Renal cortical epithelial cell (primary cell): ENCODE results near the gene PANX3. TPM values are rescaled to one million over a fixed set of nuclear protein-coding genes. Genes with fewer than 3 reads are reported as not detected.

ENCODE experiments used
- DNase-seq: peaks from one replicate; pipeline ENCODE4 v3.0.0-alpha.2; 2011; ENCODE audit warnings: low read depth
- total RNA-seq: library from RNA; depleted of rRNA; stranded (reverse); fragments of >200 nt; gene quantifications from 2 replicates; pipeline ENCODE4 v1.2.3, GENCODE V29; 2014

PANX3 gene
- total RNA-seq, 1 donor from 2014 or later = not detected

DNA sequence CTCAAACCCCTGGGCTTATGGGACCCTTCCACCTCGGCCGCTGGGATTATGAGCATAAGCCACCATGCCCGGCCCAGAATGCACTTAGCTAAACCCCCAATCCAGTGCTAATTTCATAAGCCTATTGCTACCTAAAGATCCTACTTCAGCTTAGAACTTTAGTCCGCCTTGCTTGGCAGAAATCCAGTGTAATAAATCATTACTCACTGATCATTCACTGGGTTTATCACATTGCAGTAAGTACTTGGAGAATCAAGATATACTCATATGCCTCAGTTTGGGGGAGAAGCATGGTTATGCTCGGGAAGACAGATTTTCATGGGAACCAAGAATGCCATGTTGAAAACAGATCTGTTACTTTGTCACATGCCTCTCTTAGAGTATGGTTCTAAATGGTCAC, 7.6 kb downstream of the PANX3 start:
- no peak for DNase-seq

DNA sequence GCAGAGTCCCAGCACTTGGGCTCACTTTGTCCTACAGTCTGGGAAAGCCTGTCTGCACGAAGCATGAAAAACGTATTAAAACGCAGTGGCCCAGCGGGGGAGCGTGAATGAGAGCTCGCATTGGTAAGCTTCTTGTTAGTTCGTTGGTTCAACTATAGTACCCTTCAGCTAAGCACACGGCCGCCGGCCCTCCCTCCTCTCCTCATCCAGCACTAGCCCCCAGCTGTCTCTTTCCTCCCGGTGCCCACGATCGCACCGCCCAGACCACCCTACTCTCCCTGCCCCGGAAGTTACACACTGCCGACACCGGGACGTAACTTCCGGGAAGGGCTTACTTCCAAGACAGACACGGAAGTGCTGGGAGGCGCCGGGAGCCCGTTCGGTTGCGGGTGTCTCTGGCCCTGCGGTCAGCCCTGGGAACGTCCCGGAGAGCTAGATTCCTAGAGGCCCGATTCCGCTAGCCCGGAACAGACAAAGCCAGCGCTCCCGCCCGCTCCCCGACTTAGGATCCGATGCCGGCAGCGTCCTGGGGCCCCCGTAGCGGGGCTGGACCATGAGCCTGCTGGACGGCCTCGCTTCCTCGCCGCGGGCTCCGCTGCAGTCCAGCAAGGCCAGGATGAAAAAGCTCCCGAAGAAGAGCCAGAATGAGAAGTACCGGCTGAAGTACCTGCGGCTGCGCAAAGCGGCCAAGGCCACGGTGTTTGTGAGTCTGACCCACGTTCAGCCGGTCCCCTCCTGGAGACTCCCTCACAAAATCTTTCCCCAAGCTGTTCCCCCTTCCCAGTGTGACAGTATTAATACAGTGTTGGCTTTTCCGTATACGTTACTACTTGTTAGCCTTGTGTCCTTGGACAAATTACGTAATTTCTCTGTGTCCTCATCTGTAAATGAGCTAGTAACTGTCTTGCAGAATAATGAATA, 11.6 kb downstream of the PANX3 start, which contains the start of gene TBRG1:
Gene TBRG1 (plus strand): TSS at position 334 of the 921 bp plus-strand sequence. CDS start 220 bp downstream, at position 554.
- DNase-seq = peak; percentile 84

DNA sequence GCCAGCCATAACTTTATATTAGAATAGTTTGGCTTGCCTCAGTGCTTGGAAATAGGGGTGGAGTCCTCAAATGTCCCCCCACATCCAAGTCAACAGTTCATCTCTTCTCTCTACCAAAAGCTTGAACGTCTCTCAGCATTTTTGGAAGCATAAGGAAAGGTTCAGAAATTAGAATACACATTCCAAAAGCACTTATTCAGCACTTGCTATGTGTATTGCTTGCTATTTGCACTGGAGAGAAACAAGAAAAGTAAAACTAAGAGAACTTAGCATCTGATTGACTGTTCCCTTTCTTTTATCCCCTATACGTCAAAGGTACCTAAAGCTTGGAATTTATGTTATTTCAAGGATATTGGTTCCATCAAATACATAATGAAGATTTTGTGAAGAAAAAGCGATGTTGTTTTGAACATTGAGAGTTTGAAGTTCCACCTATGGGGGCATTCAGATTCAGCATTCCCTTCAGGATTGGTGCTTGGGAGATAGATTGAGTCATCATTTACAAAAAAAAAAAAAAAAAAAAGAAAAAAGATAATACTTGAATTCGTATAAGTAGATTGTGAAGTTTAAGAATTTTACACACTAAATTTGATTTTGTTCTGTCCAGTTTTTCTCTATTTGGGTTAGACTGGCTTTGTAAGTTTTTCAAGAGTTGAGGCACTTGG, 12.8 kb downstream of the PANX3 start:
- DNase-seq = peak; percentile 17

DNA sequence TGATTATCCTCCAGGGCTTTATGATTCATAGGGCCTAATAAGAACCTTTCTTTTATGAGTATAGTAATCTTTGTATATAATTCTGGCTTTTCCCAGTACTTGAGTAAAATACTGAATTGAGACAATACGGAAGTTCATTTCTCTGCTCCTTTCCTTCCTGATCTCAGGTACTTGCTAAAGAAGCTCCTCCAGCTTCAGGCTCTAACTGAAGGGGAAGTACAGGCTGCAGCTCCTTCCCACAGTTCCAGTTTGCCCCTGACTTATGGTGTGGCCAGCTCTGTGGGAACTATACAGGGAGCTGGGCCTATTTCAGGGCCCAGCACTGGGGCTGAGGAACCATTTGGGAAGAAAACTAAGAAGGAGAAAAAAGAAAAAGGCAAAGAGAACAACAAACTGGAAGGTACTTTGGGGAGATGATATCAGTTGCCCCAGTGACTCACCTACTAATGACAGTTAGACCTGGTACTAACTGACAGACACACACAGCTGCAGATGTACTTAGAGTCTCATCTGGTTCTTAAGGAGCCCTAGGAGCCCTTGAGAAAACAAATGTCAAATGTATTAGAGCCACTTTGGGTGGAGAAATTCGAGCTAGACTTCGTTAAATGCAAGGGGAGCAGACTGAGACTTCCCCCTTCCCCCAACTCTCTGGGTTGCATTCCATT, 14.4 kb downstream of the PANX3 start:
- DNase-seq = no peak

DNA sequence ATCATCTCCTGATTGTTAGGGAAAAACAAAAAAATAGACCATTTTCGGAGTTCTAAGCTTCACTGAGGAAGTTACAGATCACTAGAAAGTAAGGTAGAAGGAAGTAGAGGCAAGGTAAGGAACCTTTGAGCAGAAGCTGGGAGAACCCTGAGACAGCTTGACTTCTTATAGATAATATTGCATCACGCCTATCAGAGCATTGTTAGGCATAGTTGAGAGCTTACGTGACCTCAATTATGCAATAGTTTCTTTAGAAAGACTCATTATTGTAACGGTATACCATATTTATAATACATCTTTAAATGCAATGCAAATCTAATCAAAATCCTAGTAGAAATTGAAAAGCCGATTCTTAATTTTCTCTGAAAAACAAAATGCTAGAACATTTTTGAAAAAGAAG, 16.3 kb downstream of the PANX3 start:
- DNase-seq = no peak

DNA sequence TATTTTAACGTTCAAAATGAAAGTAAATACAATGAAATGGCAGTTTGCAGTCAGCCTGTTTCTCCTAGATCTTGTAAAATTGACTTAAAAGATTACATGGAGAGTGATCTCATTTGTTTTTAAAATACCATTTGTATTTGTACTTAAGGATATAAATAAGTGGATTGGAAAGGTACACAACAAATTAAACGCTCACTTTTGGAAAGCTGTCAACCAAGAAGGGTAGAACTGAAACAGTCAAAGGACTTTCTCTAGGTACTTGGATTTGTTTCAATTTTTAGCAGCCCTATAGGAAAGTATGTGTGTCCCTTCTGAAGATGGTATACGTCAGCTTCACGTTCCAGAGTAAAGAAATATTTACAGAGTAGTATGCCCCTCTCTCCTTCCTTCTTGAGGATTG, 18.7 kb downstream of the PANX3 start:
- no peak for DNase-seq

DNA sequence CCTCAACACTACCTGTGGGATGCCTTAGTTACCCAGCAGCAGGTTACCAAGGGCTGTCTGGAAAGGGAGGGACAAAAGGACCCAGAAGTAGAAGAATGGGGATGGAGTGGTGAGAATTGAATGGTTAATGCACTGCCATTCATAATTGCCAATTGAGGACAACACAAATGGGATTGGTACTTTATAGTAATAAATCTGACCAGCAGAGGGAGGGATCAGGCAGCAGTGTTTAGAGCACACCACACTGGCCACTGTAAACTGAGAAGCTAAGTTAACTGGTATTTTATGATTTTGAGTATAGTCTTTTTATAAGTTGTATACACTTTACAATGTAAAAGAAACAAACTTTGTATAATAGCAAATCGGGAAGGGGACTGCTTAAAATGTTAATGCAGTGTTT, 22.1 kb downstream of the PANX3 start:
- no peak for DNase-seq

DNA sequence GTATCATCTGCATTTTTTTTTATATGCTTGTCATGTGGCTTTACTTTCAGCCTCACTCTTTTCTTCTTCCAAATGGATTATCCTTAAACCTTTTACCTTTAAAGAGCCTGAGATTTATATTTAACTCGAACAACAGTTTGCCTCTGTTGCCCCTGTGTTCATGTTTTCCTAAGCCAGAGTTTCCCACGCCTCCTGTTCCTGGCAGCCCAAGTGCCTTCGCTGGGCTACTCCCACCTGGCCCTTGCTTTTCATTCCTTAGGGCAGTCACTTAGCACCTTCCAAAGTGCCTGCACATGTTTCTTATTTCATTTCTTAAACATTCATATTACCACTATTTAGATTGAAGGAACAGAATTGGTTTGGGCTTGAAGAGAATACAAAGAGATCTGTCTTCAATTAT, 24.7 kb downstream of the PANX3 start:
- DNase-seq = peak; percentile 15

DNA sequence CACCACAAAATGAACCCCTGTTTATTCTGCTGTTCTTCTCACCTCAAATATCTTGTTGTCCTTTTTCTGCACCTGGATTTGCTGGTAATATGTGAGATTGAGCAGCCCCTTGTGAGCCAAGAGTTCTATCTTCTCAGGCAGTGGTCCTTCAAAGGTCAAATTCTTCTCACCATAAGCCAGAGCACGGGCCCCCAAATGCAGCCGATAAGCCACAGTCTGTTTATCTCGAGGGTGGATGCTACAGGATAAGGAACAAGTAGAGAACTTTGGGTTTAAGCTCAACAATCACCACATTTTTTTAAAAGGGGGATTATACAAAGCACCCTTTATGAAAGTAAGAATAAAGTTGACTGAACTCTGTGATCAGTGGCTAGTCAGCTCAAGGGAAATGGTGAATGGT, 27.3 kb downstream of the PANX3 start:
- DNase-seq = no peak

DNA sequence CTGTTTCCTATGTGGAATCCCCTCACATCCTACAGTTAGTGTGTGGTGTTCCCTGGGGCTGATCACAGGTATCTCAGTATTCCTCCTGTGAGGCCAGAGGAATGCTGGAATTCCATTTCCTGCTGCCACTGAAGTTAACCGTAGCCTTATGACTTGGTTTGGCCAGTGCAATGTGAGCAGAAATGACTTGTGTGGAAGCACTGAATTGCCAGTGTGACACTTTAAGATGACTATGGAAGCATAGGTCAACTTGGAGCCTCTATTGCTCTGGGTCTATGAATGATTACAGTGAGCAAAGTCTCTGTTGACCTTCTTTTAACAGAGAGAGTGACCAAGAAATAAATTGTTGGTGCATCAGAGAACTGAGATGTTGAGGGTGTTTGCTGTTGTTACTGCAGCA, 28.0 kb downstream of the PANX3 start:
- DNase-seq = no peak

DNA sequence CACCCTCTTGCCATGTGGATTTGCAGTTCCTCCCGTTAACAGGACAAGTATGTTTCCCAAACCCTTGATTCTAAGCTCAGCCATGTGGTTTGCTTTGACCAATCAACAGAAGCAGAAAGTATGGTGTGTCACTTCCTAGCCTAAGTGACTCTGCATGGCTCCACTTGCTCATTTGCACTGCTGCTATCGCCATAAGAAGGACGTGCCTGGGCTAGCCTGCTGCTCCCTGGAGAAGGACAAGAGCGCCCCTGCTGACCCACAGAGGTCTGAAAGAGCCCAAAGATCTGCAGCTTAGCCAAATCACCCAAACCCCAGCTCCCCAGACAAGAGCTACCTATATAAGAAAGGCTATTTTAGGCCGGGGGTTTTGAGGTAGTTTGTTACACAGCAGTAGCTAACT, 29.4 kb downstream of the PANX3 start:
- DNase-seq = no peak

DNA sequence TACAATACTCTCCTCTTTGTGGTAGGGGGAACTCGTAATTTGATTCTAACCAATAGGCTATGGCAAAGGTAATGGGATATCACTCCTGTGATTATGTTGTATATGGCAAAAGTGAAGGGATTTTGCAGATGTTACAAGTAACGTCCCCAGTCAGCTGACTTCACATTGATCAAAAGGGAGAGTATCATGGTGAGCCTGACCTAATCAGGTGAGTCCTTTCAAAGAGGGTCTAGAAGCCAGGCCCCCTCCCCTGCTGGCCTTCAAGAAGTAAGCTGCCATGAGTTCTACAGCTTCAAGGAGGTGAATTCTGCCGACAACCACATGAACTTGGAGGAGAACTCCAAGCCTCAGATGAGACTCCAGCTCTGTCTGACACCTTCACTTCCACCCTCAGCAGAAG, 31.4 kb downstream of the PANX3 start:
- no peak for DNase-seq

DNA sequence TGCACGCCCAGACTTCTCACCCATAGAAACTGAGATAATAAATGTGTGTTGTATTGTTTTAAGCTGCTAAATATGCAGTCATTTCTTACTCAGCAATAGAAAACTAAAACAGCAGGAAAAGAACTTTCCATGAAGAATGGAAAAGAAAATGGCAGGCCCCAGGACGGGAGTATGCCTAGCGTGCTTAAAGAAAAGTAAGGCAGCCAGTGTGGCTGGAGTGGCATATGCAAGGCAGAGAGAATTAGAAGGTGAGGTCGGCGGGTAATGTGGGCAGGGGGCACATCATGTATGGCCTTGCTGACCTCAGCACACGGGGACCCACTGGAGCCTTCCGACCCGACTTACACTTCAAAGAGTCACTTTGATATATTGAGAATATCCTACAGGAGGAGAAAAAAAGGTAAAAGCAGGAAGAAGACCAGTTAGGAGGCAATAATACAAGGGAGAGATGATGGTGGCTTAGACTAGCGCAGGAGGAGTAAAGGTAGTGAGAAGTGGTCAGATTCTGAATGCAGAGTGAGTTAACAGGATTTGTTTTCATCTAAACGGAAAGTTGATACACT, 31.9 kb downstream of the PANX3 start:
- DNase-seq = no peak

DNA sequence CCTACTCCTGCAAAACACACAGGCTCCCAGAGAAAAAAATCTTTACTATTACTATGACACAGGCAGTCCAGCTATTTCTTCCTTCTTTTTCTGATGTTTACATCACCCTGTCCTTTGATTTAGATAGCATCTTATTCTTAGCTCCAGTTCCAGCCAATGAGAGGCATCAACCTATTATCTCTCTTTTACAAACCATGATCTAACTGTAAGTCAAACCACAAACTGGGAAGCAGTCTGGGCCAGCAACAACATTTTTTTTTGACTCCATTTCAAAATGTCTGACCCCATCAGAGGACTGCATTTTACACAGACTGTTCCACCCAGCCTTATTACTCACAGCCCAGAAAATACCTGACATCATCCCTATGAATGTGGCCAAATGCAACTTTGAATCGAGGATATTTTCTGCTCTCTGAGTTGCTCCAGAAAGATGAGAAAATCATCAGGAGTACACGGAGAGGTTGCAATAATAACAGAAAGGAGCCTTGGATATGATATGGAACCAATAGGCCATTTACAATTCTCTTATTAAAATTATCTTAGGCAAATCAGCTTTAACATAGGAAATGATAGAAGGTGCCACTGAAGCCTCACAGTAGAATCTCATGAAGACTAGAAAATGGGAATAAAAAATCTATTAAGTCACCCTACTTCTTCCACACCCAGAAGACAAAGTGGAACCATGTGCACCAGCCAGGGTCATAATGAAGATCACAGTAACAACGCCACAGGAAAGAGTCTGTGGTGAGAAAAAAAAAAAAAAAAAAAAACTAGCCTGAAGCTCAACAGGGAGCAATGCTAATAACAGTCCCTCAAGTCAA, 32.6 kb downstream of the PANX3 start:
- DNase-seq = no peak

DNA sequence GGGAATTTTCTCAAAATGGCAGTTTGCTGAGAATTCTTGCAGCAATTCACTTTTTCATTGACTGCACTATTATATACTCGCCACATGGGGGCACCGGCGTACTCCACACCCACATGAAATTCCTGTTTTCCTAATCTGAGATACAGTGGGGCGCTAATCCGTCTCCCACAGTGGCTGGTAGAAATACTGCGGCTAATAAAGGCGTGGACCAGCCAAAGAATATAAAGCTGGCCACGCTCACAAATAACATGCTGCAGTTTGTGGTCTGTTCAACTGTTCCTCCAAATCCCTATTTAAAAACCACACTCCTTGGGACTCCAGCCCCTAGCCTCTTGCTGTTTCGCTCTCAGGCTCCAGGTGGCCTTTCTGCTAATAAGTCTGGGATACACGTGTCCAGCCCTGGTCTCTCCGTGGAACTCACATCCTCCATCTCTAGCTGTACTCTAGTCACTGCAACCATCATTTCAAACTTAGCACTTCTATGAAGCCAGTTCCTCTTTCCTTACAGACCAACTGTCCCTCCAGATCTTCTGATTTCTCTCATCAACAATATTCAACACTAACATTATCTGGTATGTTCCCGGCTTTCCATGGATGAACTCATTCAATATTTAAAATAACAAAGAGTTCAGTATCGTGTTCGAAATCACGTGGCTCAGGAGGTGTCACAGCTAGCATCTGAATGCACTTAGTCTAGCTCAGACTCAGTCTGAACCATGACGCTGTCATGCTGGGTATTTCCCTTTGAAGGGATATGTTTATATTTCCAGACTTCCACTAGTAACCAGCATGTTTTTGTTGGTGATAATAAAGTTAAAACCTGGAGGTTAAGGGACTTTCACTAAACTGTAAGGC, 33.4 kb downstream of the PANX3 start:
- peak; percentile 52 for DNase-seq

DNA sequence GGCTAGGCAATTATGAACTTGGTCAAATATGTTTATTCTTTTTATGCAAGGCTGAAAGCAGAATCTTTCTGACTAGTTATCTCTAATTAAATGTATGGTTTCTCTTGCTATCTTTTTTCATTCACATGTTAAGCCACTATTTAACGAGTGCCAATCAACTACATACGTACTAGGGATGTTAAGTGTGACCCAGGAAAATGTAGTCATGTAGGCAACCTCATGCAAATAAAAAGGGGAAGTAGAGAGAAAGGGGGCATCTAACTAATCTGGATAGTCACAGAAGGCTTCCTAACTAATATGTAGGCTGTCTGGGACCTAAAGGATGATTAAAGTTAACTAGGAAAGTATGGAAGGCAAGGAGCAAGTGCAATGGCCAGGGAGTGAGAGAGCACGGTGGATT, 34.9 kb downstream of the PANX3 start:
- DNase-seq = no peak

DNA sequence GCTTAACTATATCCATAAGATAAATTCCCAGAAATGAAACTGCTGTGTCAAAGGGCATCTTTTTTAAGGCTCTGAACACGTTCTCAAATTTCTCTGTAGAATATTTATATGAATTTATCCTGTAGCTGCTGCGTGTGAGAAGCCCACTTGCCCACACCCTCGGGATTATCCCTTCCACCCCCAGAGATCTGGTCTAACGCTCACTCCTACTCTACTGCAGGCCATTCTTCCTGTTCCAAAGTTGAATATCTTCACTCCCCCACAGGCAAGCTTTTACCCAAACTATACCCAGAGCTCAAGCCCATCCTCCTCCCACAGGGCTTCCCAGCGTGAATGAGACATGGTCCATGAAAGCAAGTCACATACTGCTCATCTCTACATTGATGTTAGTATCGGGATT, 37.4 kb downstream of the PANX3 start:
- no peak for DNase-seq

DNA sequence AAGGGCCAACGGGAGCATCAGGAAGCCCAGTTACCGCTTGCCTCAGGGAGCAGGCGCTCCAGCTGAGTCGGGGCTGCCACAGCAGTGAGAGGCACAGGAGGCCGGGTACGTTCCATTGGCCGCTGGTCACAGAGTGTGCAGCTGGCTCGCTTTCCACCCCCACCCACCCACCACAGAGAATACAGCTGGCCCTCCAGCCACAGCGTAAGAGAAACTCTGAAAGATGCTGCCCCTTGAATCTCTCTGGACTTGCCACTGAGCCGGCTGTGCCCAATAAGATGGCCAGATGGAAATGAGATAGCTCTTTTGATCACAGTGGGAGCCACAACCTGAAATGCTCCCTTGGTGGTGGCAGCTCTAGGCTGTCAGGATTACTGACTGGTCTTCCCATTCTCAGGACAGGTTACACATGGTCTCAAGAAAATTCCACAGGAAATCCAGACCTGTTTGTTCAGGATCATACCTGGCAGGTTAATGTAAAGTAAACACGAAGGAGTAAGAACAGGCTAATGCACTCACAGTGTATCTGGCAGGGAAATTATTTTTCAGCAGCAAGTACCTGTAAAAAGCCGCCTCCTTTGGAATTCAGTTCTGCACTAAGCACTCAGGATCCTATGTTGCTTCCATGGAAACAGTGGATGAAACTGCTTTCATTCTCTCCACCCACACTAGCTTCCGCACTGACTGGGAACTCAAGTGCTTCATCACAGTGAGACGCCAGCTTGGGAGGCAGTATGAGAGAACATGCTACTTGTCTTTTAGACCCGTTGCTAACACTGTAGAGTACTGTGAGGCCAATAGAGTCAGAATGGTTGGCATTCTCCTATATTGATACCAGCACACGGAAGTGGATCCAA, 45.8 kb downstream of the PANX3 start:
- DNase-seq = peak; percentile 38

DNA sequence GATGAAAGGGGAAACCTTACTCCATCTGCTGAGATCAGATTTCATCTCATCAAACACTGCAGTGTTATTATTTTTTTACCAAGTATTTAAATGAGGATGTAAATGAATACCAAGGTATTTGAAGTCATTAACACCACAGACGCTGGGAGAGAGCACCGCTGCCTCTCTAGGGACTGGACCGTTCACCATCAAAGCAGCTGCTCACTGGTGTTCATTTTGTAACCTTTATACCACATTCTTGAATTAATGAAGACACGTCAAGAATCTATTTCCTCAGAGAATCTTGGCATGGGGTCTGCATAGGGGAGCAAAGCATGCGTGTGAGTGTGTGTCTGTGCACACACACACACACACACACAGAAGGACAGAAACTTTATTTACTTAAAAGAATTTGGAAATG, 46.7 kb downstream of the PANX3 start:
- no peak for DNase-seq

DNA sequence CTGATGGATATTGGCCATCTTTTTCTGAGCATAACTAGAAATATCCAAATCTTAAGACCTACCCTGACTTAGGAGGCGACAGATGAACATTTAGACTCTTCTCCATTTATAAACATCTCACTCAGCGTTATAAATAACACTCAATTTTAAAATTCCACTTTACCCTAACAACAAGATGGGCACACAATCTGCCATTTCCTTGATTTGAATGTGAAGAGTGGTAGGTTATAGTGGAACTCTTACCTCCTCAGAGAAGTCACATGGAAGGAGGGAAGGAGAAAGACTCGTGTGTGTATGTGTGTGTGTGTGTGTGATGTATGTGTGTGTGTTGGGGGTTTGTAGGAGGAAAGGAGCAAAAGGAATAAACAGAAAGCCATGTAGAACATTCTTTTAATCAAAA, 47.3 kb downstream of the PANX3 start:
- no peak for DNase-seq
